Tibial nerve (tissue), 3 donors: ENCODE measurements around the gene SMTNL1.

ENCODE experiments used
- POLR2A ChIP-seq, 2 donors: fragments of 450-650 bp; IDR thresholded peaks; one replicate each; pipeline ENCODE4 v1.6.1; 2017; ENCODE audit warnings: antibody characterized with exemption in 2 of 2, mild to moderate bottlenecking in 2 of 2, moderate library complexity in 2 of 2
- TF ChIP-seq, protein P1 (sequence below), 5 experiments: fragments of 200-600 bp in 3 of 5; fragments of 450-650 bp in 2 of 5; sonication (generic) in 3 of 5; IDR thresholded peaks; one replicate each; pipeline ENCODE4 v1.5.1; 2016 to 2019; ENCODE audit warnings: antibody characterized with exemption in 5 of 5, mild to moderate bottlenecking in 3 of 5, moderate library complexity in 2 of 5

DNA sequence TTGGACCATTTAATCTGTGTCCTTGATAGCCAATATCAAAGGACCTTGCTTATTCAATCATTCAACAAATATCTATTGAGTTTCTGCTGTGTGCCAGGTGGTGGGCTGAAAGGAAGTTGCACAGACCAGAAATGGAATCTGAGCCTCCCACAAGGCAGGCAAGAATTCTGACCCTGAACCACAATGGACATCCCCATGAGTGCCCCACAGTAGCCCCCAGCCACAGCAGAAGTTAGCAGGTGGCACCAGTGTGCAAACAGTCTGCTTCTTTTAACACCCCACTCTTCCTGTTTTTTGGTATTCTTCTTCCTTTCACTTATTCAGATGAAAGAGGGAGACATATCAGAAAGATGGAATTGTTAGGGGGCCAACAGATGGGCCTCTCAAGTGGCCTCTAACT, 47.9 kb downstream of the SMTNL1 start:
- TF ChIP-seq, protein P1, sequence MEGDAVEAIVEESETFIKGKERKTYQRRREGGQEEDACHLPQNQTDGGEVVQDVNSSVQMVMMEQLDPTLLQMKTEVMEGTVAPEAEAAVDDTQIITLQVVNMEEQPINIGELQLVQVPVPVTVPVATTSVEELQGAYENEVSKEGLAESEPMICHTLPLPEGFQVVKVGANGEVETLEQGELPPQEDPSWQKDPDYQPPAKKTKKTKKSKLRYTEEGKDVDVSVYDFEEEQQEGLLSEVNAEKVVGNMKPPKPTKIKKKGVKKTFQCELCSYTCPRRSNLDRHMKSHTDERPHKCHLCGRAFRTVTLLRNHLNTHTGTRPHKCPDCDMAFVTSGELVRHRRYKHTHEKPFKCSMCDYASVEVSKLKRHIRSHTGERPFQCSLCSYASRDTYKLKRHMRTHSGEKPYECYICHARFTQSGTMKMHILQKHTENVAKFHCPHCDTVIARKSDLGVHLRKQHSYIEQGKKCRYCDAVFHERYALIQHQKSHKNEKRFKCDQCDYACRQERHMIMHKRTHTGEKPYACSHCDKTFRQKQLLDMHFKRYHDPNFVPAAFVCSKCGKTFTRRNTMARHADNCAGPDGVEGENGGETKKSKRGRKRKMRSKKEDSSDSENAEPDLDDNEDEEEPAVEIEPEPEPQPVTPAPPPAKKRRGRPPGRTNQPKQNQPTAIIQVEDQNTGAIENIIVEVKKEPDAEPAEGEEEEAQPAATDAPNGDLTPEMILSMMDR (IDR thresholded peaks at IDR 0.05): no peak
- TF ChIP-seq POLR2A (IDR thresholded peaks at IDR 0.05): no peak
